ENCODE data around the gene SWAP70. TPM values are rescaled to one million over a fixed set of nuclear protein-coding genes. Genes with fewer than 3 reads are reported as not detected.

The SWAP70 gene
- total RNA-seq, 2 donors from 2014 or later = 15.7 to 21.9 TPM

GRCh38 chr11:9643751-9644150 is 20.1 kb upstream of the SWAP70 start:
- ATAC-seq (peak; percentile 33), DNase-seq (no peak)
- intact Hi-C loops (cut with DNase I, micrococcal nuclease) = no loop called here

- DNase-seq (no peak), ATAC-seq (no peak)
- intact Hi-C loops (cut with DNase I, micrococcal nuclease) = no loop called here
These were observed 18.0 kb upstream of the SWAP70 start for GRCh38 chr11:9645881-9646280.

DNA sequence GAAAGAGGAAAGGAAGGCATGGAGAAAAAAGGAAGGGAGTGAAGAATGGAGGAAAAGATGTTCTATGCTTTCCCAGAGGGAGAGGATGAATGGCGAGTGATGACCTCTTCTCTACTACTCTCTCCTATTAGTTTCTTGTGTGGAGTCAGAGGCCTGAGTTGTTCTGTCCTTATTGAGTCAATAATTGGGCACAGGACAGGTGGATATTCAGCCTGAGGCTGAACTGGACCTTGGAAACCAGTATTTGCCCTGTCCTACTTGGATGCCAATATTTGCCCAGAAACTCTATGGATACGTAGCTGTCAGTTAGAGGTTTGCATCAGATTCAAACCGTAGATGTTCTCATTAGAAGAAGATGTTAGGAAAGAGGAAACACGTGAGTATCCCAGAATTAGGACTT is 17.6 kb upstream of the SWAP70 start:
- no peak for ATAC-seq
- DNase-seq = no peak
- intact Hi-C loops (cut with DNase I, micrococcal nuclease) = no loop called here

- DNase-seq = no peak
- no peak for ATAC-seq
- intact Hi-C loops (cut with DNase I, micrococcal nuclease) = no loop called here
These were observed 12.4 kb upstream of the SWAP70 start for GRCh38 chr11:9651481-9651880.

DNA sequence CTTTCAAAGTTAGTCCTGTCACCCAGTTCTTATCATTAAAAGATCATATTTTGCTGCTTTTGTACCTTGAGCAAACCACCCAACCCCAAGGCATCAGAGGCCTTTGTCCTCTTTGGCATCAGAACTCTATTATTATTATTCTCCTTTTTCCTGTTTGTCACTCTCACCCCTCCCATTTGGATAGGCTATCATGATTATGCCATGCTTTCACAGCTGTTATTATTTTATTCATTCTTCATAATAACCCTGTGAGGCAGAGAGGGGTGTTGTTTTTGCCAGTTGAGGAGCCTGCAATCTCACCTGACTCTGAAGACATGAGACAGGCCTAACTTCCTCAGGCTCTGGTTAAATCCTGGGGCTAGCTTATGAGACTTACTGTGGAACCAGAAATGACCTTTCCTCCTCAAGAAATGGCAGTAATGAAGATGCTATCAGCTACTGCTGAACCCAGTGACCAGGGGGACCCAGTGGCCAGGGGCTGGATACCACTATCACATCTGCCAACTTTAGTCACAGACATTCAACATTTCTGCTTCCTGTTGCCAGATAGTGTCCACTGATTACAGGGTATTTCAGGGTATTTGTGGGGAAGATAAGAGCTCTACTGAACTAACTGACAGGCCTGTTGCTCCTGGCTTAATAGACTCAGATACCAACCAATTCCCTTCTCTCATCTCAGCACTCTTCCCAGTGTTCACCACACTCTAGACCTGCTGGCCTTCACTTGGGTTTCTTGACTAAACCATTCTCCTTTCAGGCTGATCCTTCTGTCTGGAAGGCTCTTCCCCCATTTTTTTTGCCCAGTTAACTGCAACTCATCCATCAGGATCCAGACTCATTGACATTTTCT is 11.8 kb upstream of the SWAP70 start:
- peak; percentile 37 for ATAC-seq
- no peak for DNase-seq
- intact Hi-C loops (cut with DNase I, micrococcal nuclease) = no loop called here

GRCh38 chr11:9653871-9654270 is 10.0 kb upstream of the SWAP70 start:
- intact Hi-C loops (cut with DNase I, micrococcal nuclease) = no loop called here
- DNase-seq (no peak), ATAC-seq (no peak)

GRCh38 chr11:9656864-9657263 is 7.0 kb upstream of the SWAP70 start:
- no peak for DNase-seq
- intact Hi-C loops (cut with DNase I, micrococcal nuclease) = no loop called here
- ATAC-seq = no peak

GRCh38 chr11:9657531-9657930 is 6.3 kb upstream of the SWAP70 start:
- DNase-seq (no peak), ATAC-seq (no peak)
- intact Hi-C loops (cut with DNase I, micrococcal nuclease) = no loop called here

DNA sequence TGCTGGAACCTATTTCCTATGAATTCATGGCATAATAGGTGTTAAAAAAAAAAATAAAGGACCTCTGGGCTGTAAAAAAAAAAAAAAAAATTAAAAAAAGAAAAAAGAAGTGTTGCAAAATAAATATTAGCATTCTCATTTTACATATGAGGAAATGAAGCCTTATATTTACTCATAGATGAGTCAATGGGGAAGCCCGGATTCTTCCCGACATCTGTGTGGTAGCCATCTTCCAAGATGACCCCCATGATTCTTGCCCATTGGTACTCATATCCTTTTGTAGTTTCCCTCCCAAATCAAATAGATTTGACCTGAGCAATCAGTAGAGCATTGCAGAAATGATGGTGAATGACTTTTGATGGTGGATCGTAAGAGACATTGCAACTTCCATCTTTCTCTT is 3.0 kb upstream of the SWAP70 start:
- no peak for DNase-seq
- ATAC-seq = no peak
- intact Hi-C loops (cut with DNase I, micrococcal nuclease) = no loop called here

- intact Hi-C loops (cut with DNase I, micrococcal nuclease) = no loop called here
- DNase-seq (no peak), ATAC-seq (no peak)
These were observed 1.6 kb upstream of the SWAP70 start for GRCh38 chr11:9662273-9662672.

- intact Hi-C loops (cut with DNase I, micrococcal nuclease) = no loop called here
- peak; percentile 68 for ATAC-seq
- DNase-seq = peak in 1 of 2 donors; percentile 69
These were observed 647 bp downstream of the SWAP70 start for GRCh38 chr11:9664276-9665171.

DNA sequence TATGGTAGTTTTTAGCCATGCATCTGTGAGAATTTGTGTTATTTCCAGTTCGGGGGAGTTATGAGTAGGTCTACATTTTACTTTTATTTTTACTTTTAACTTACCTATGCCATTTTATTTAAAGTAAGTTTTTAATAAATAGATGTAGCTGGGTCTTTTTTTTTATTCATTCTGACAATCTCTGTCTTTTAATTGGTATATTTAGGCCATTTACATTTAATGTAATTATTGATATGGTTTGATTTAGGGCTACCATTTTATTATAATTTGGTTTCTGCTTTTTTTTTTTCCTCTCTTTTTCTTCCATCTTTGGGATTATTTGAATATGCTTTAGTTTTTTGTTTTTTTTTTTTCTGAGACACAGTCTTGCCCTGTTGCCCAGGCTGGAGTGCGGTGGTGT is 1.9 kb downstream of the SWAP70 start:
- DNase-seq (no peak), ATAC-seq (no peak)
- intact Hi-C loops (cut with DNase I, micrococcal nuclease) = no loop called here

GRCh38 chr11:9669954-9670353 is 6.1 kb downstream of the SWAP70 start:
- intact Hi-C loops (cut with DNase I, micrococcal nuclease) = no loop called here
- no peak for ATAC-seq
- DNase-seq = no peak

- no peak for ATAC-seq
- DNase-seq = no peak
- intact Hi-C loops (cut with DNase I, micrococcal nuclease) = no loop called here
These were observed 8.5 kb downstream of the SWAP70 start for GRCh38 chr11:9672288-9672916.

GRCh38 chr11:9672918-9673317 is 9.0 kb downstream of the SWAP70 start:
- DNase-seq = no peak
- no peak for ATAC-seq
- intact Hi-C loops (cut with DNase I, micrococcal nuclease) = no loop called here

GRCh38 chr11:9675691-9676090 is 11.8 kb downstream of the SWAP70 start:
- intact Hi-C loops (cut with DNase I, micrococcal nuclease) = no loop called here
- ATAC-seq (no peak), DNase-seq (no peak)

DNA sequence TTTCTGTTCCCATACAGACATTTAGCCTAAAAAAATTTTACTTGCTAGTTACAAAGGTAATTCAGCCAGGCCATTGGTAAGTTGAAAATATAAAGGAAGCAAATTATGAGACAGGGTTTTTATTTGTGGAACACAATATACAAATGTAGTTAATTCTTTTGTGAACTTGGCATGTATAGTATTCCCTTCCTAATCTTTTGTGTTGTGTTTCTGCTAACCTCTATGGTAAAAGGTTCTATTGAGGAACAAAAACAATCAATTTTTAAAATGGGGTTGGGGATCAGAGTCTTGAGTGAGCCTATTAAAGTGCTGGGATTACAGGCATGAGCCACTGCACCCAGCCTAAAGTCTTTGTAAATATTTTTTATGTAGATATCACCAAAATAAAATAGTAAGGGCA is 14.1 kb downstream of the SWAP70 start:
- intact Hi-C loops (cut with DNase I, micrococcal nuclease) = no loop called here
- ATAC-seq = no peak
- DNase-seq = no peak

GRCh38 chr11:9678576-9678975 is 14.7 kb downstream of the SWAP70 start:
- DNase-seq = no peak
- intact Hi-C loops (cut with DNase I, micrococcal nuclease) = no loop called here
- no peak for ATAC-seq

DNA sequence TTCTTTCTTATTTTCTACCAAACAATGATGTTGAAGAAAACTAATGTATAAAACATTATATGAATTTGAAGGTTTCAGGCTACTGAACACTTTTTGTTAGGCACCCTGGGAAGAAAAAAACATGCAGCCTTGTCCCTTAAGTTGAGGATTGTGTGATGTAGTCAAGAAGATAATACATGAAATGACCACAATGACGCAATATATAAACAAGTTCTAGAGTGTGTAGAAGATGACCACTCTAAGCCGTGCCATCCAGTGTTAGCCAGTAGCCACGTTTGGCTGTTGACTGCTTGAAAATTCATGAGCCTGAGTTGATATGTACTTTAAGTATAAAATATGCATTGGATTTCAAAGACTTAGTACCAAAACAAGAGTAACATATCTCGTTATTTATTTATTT is 16.2 kb downstream of the SWAP70 start:
- intact Hi-C loops (cut with DNase I, micrococcal nuclease) = no loop called here
- DNase-seq (no peak), ATAC-seq (no peak)

Measured in left colon (tissue), 2 donors.